Lung (tissue), 12 donors: ENCODE measurements around the gene OXNAD1. TPM values are rescaled to one million over a fixed set of nuclear protein-coding genes. Genes with fewer than 3 reads are reported as not detected.

ENCODE experiments used
- ATAC-seq: fragments of 200-7000 bp; cut with Tn5 transposase; one replicate; pipeline ENCODE4 v1.9.1; 2020; ENCODE audit warnings: moderate number of reproducible peaks; ENCODE audit not compliant: insufficient read depth, low FRiP score
- DNase-seq, 3 donors: peaks; one replicate each; pipeline ENCODE4 v3.0.0-alpha.2; 2013 to 2017
- H3K27ac ChIP-seq, 2 donors: one replicate each; pipeline ENCODE4 v1.5.1; 2013; ENCODE audit warnings: mild to moderate bottlenecking in 2 of 2, moderate library complexity in 2 of 2, control low read depth in 1 of 2, inconsistent platforms in 1 of 2, low read depth in 1 of 2, low read length in 1 of 2
- H3K27me3 ChIP-seq, 3 donors: one replicate each; pipeline ENCODE4 v1.5.1; 2013; ENCODE audit warnings: low read length in 2 of 3; ENCODE audit not compliant: control insufficient read depth in 3 of 3, insufficient read depth in 3 of 3
- H3K36me3 ChIP-seq, 4 donors: one replicate each; pipeline ENCODE4 v1.5.1; 2013; ENCODE audit warnings: low read length in 4 of 4, mild to moderate bottlenecking in 1 of 4, moderate library complexity in 1 of 4; ENCODE audit not compliant: control insufficient read depth in 4 of 4, insufficient read depth in 4 of 4
- H3K4me1 ChIP-seq, 5 donors: one replicate each; pipeline ENCODE4 v1.5.1; 2013; ENCODE audit warnings: low read length in 5 of 5, mild to moderate bottlenecking in 2 of 5, moderate library complexity in 1 of 5; ENCODE audit not compliant: control insufficient read depth in 5 of 5, insufficient read depth in 5 of 5
- H3K4me3 ChIP-seq: one replicate; pipeline ENCODE4 v1.5.1; 2013; ENCODE audit warnings: mild to moderate bottlenecking, control low read depth, moderate library complexity
- H3K9ac ChIP-seq, 2 donors: one replicate each; pipeline ENCODE4 v1.5.1; 2013; ENCODE audit warnings: low read length in 2 of 2, control low read depth in 1 of 2; ENCODE audit not compliant: insufficient read depth in 1 of 2
- H3K9me3 ChIP-seq, 4 donors: one replicate each; pipeline ENCODE4 v1.5.1; 2013; ENCODE audit warnings: low read length in 3 of 4, mild to moderate bottlenecking in 1 of 4, moderate library complexity in 1 of 4; ENCODE audit not compliant: control insufficient read depth in 4 of 4, insufficient read depth in 3 of 4
- WGBS, 2 donors: extraction: QIAGEN DNeasy Blood & Tissue Kit; methylation state at CpG; one replicate each; pipeline ENCODE4 v1.1.7; 2013; 5-methylcytosine and 5-hydroxymethylcytosine counted together
- polyA plus RNA-seq, 2 donors: library from polyadenylated mRNA; stranded (reverse); fragments of 200-250 nt; gene quantifications; one replicate each; pipeline ENCODE4 v1.2.1, GENCODE V29; 2013
- total RNA-seq, 2 donors: library from RNA; depleted of rRNA in 1 of 2; stranded (reverse); fragments of >200 nt in 1 of 2; gene quantifications; one replicate each; pipeline ENCODE4 v1.2.1, GENCODE V29; 2014 to 2021
- TF ChIP-seq, protein P1 (sequence below): IDR thresholded peaks from 2 replicates; pipeline ENCODE4 v1.5.1; 2012; ENCODE audit warnings: mild to moderate bottlenecking; ENCODE audit errors: control extremely low read depth, extremely low read depth
- donor health status: control.
- donor health status: control.
- donor health status: Bipolar disorder and iron deficiency.
- donor health status: healthy.
- donor health status: DM: yes; HTN: yes; CAD: no.

OXNAD1 gene
- total and polyA plus RNA-seq, 4 donors, result 4.4 to 23.4 (median 9.4) TPM

GRCh38 chr3:16221990-16222389, 43.0 kb upstream of the OXNAD1 start:
- TF ChIP-seq, protein P1, sequence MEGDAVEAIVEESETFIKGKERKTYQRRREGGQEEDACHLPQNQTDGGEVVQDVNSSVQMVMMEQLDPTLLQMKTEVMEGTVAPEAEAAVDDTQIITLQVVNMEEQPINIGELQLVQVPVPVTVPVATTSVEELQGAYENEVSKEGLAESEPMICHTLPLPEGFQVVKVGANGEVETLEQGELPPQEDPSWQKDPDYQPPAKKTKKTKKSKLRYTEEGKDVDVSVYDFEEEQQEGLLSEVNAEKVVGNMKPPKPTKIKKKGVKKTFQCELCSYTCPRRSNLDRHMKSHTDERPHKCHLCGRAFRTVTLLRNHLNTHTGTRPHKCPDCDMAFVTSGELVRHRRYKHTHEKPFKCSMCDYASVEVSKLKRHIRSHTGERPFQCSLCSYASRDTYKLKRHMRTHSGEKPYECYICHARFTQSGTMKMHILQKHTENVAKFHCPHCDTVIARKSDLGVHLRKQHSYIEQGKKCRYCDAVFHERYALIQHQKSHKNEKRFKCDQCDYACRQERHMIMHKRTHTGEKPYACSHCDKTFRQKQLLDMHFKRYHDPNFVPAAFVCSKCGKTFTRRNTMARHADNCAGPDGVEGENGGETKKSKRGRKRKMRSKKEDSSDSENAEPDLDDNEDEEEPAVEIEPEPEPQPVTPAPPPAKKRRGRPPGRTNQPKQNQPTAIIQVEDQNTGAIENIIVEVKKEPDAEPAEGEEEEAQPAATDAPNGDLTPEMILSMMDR, result no peak
- ATAC-seq (no peak), DNase-seq (no peak)
- Histone ChIP-seq H3K27ac (no peak overlapping the region), H3K9ac (no peak overlapping the region), H3K4me3 (no peak overlapping the region), H3K27me3 (no peaks in the 10 kb centered on the region), H3K36me3 (peaks cover 0 to 2% (median 0%) of the 10 kb centered on the region in 4 donors), H3K9me3 (peaks cover 0 to 3% (median 0%) of the 10 kb centered on the region in 4 donors), H3K4me1 (no peaks in the 10 kb centered on the region)
- 86 to 87% methylated on average over 3 of the region's 3 CpGs for WGBS, 2 donors

- H3K27ac ChIP-seq, result no peak overlapping the region
- TF ChIP-seq, protein P1, result no peak
- peaks cover 0 to 2% (median 0%) of the 10 kb centered on the region in 4 donors for H3K36me3 ChIP-seq
- H3K4me3 ChIP-seq, result no peak overlapping the region
- H3K9me3 ChIP-seq, result peaks cover 0 to 3% (median 0%) of the 10 kb centered on the region in 4 donors
- H3K9ac ChIP-seq, result no peak overlapping the region
- no peaks in the 10 kb centered on the region for H3K27me3 ChIP-seq
- WGBS, 2 donors, result 90 to 93% methylated on average over 2 of the region's 2 CpGs
- ATAC-seq (no peak), DNase-seq (no peak)
- H3K4me1 ChIP-seq, result no peaks in the 10 kb centered on the region
Observed at GRCh38 chr3:16222547-16222946, 42.5 kb upstream of the OXNAD1 start.

DNA sequence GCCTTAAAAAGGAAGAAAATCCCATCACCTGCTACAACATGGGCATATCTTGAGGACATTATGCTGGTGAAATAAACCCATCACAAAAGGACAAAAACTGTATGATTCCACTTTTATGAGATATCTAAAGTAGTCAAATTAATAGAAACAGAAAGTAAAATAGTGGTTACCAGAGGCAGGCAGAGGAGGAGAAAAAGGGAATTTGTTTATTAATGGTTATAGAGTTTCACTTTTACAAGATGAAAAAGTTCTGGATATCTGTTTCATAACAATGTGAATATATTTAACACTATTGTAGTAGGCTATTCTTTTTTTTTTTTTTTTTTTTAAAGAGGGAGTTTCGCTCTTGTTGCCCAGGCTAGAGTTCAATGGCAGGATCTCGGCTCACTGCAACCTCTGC, 40.7 kb upstream of the OXNAD1 start:
- WGBS, 2 donors, result 93 to 100% methylated on average over 2 of the region's 2 CpGs
- Histone ChIP-seq H3K27ac (no peak overlapping the region), H3K4me3 (no peak overlapping the region), H3K4me1 (no peaks in the 10 kb centered on the region), H3K36me3 (peaks cover 0 to 2% (median 0%) of the 10 kb centered on the region in 4 donors), H3K9me3 (peaks cover 0 to 3% (median 0%) of the 10 kb centered on the region in 4 donors), H3K27me3 (no peaks in the 10 kb centered on the region), H3K9ac (no peak overlapping the region)
- ATAC-seq, result no peak
- TF ChIP-seq, protein P1, result no peak
- no peak for DNase-seq

DNA sequence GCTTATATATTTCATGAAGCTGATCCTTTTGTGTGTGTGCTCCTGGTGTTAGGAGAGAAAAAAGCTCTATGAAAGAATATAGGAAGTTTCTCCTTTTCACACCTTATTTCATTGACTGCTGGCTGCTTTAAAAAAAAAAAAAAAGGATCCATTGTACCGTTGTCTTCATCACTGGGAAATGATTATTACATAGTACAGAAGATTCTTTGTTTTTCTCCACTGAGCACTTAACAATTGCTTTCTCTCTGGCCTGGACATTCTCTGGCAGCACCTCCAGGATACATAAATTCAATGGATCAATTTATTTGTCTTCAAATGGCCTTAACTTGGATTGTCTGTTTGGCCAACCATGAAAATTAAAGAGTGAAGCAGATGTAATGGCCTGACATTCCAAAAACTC, 37.4 kb upstream of the OXNAD1 start:
- ATAC-seq, result no peak

More for the DNA sequence above, 37.4 kb upstream of the OXNAD1 start:
- Histone ChIP-seq H3K27ac (no peak overlapping the region), H3K36me3 (peaks cover 0 to 2% (median 0%) of the 10 kb centered on the region in 4 donors), H3K27me3 (no peaks in the 10 kb centered on the region), H3K4me1 (no peaks in the 10 kb centered on the region), H3K9me3 (peaks cover 0 to 3% (median 0%) of the 10 kb centered on the region in 4 donors), H3K9ac (no peak overlapping the region), H3K4me3 (no peak overlapping the region)
- DNase-seq, result no peak
- 66 to 76% methylated on average over 1 of the region's 1 CpG for WGBS, 2 donors
- TF ChIP-seq, protein P1, result no peak
